HG03159 (cell line): ENCODE data around the gene FES.
"Not testable (repeated sequence)": the region's sequence is repeated elsewhere in the genome, so short reads cannot be mapped to it uniquely, and the experiment has no call there.

Experiments
- ATAC-seq: cut with Tn5 transposase; IDR thresholded peaks from one replicate; pipeline ENCODE4 v1.9.1; 2021; ENCODE audit warnings: mild to moderate bottlenecking, moderate library complexity; ENCODE audit not compliant: unreplicated experiment

Gene FES

GRCh38 chr15:90883976-90884718, at the start of gene FES:
Gene FES, plus strand, starts transcription at chr15:90884504. Its CDS starts 542 bp downstream, at chr15:90885046.
- ATAC-seq: peak; percentile 30

- no peak for ATAC-seq
These were observed 49.7 kb upstream of the FES start for GRCh38 chr15:90834626-90835025.

- no peak for ATAC-seq
These were observed 47.9 kb upstream of the FES start for GRCh38 chr15:90836296-90836871.

- ATAC-seq: no peak
These were observed 47.2 kb upstream of the FES start for GRCh38 chr15:90837094-90837493.

- no peak for ATAC-seq
These were observed 46.2 kb upstream of the FES start for GRCh38 chr15:90838139-90838538.

- no peak for ATAC-seq
These were observed 45.8 kb upstream of the FES start for GRCh38 chr15:90838544-90838943.

- ATAC-seq: peak; percentile 85
These were observed 44.9 kb upstream of the FES start for GRCh38 chr15:90839187-90840071.

- no peak for ATAC-seq
These were observed 44.0 kb upstream of the FES start for GRCh38 chr15:90840157-90840855.

- ATAC-seq: no peak
These were observed 43.4 kb upstream of the FES start for GRCh38 chr15:90840954-90841353.

GRCh38 chr15:90844696-90845095, 39.6 kb upstream of the FES start:
- peak; percentile 4 for ATAC-seq

GRCh38 chr15:90845201-90845949, 38.9 kb upstream of the FES start:
- peak; percentile 87 for ATAC-seq

GRCh38 chr15:90849424-90849823, 34.9 kb upstream of the FES start:
- not testable (repeated sequence) for ATAC-seq

GRCh38 chr15:90851114-90851513, 33.2 kb upstream of the FES start:
- no peak for ATAC-seq

GRCh38 chr15:90851940-90852339, 32.4 kb upstream of the FES start:
- no peak for ATAC-seq

GRCh38 chr15:90855139-90855538, 29.2 kb upstream of the FES start:
- no peak for ATAC-seq

- no peak for ATAC-seq
These were observed 27.0 kb upstream of the FES start for GRCh38 chr15:90857337-90857736.

GRCh38 chr15:90857883-90858443, 26.3 kb upstream of the FES start:
- ATAC-seq: no peak

- ATAC-seq: no peak
These were observed 24.8 kb upstream of the FES start for GRCh38 chr15:90859234-90860131.

- ATAC-seq: no peak
These were observed 23.9 kb upstream of the FES start for GRCh38 chr15:90860450-90860849.
